Activated T-cell treated with anti-CD3 and anti-CD28 coated beads for 48 hours (primary cell): ENCODE data around the gene CLMN.

ENCODE experiments used
- DNase-seq: peaks from one replicate; pipeline ENCODE4 v3.0.0-alpha.2; 2020; ENCODE audit warnings: low read depth

The CLMN gene

DNA sequence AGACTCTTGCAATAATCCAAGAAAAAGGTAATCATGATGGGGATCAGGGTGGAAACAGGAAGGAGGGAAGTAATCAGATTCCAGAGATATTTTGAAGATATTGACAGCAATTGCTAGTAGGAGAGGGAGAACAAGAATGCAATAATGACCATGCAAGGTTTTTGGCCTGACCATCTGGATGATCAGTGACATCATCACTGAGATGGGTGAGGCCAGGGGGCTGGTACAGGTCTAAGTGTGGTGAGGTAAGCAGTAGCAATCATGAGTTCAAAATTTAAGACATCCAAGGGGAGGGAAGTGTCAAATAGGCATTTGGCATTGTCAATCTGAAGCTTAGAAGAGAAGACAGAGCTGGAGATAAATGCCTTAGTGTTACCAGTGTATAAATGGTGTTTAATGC lies 24.8 kb upstream of the CLMN start:
- DNase-seq, result no peak

GRCh38 chr14:95341564-95341963 lies 21.9 kb upstream of the CLMN start:
- no peak for DNase-seq

- DNase-seq, result no peak
These were observed 21.4 kb upstream of the CLMN start for GRCh38 chr14:95341115-95341514.

GRCh38 chr14:95340201-95340697 lies 20.5 kb upstream of the CLMN start:
- DNase-seq, result no peak

- DNase-seq, result no peak
These were observed 19.7 kb upstream of the CLMN start for GRCh38 chr14:95339301-95339865.

DNA sequence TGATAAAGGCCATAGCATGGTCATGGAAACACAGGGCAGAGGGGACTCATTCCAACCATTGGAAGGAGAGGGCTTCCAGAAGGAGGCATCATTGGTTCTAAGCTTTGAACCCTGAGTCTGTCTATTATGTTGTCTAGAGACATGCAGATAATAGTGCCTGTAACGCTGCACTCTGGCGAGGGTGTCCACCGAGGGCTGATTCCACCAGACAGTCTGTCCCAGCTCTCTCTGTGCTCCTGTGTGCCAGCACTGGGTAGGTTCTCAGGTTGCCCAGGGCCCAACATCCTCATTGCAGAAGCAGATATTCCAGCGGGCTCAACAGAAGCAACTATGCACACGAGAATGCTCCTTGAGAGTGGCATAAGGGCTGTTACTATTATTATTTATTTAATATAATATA lies 18.7 kb upstream of the CLMN start:
- DNase-seq, result no peak

DNA sequence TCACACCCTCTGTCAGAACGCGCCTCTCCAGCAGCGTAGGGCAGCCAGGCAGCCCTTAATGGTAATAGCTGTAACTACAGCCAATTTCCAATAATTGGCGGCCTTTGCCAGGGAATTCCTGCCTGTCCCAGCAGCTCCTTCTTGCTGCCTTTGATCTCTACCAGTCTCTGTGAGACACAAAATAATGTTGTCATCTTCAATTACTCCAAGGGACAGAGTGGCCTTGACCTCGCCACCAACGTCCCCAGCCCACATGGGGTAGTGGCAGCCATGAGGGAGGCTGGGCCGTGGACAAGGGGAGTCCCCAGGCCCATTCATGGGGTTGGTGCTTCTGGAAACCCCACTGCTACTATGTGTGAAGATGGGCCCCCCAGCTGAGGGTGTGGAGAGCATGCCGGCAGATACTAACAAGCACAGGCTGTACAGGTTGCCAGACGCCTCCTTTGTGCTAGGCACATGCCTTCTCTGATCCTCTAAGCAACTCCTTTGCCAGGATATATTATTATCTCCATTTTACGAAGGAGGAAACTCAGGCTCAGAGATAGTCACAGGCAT lies 17.4 kb upstream of the CLMN start:
- DNase-seq, result no peak

GRCh38 chr14:95336192-95336760 lies 16.6 kb upstream of the CLMN start:
- no peak for DNase-seq

- DNase-seq, result no peak
These were observed 15.4 kb upstream of the CLMN start for GRCh38 chr14:95335071-95335470.

DNA sequence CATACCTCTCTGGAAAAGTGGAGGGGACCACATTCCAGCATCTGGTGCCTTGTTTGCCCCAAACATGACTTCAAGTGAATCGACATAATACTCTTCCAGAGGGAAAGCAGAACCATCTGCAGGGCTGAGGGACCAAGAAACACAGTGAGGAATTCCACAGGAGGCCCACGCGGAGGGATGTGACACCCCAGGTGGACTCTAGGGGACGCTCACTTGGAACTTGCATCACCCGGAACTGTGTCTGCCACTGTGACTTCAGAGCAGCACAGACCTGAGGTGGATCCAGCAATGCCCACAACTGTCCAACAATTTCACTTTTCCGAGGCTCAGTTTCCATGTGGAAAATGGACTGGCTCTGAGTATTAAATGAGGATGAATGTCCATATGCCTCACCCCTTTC lies 14.3 kb upstream of the CLMN start:
- DNase-seq, result no peak

- DNase-seq, result no peak
These were observed 12.9 kb upstream of the CLMN start for GRCh38 chr14:95332641-95333040.

DNA sequence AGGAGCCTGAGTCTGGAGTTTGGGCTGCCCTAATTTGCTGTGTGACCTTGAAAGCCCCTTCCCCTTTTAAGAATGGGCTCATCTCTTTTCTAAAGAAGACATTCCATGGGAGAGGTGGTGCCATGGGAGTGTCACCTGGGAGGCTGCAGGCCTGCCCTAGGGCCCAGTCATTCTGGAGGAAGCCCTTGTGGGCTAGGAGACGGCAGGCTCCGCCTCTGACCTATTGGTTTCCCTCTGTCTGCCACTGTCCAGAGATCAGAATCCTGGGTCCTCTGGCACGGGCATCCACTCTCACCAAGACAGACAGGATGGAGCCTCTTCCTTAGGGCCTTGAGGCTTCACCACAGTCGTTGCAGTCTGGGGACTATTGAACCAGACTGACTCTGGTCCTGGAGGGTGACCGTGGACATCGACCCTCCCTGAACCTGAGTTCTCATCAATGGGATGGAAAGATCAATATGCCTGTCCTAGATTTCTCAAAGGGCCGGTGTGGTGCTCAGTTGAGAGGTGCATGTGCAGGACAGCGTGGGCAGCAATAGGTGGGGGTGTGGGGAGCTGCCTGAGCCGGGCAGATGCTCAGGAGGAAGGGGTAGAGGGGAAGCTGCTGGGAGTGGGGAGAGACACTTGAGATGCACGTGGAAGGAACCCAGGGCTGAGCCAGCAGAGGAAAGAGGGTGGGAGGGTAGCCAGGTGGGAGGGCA lies 12.2 kb upstream of the CLMN start:
- DNase-seq, result no peak

GRCh38 chr14:95330591-95331370 lies 11.1 kb upstream of the CLMN start:
- DNase-seq, result no peak

DNA sequence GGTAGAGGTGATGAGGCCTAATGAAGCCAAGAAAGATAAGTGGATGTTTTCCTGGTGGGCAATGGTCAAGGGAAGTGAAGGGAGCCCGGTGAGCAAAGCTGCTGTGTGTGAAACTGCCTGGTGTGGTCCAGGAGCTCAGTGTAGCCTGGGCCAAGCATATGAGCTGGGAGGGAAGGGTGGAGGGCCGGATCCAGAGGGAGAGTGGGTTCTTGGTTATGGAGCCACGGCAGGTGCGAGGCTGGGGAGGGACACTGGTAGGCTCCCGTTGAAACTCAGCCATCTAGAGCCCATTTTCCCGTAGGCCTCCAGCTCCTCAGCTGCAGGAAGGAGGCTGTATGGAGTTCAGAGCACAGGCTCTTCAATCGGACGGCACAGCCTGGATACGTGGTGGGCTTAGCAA lies 10.2 kb upstream of the CLMN start:
- no peak for DNase-seq

- no peak for DNase-seq
These were observed 9.2 kb upstream of the CLMN start for GRCh38 chr14:95328729-95329503.

- no peak for DNase-seq
These were observed 8.1 kb upstream of the CLMN start for GRCh38 chr14:95327558-95328374.

DNA sequence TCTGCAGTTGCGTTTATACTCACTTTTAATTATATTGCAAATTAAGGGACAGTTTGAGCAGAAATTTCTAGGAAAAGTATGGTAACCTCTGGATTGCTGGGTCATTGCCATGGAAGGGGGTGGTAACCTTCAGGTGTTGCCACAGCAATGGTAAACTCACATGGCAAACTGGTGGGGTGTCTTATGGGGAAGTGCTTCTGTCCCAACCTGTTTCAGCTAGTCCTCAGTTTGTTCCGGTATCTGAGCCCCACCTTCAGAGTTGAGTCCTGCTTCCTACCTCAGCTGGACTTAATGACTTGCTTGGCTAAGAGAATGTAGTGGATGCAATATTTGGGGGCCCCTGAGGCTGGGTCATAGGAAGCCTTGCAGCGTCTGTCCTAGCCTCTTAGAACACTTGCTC lies 7.3 kb upstream of the CLMN start:
- no peak for DNase-seq

GRCh38 chr14:95323917-95324316 lies 4.2 kb upstream of the CLMN start:
- DNase-seq, result no peak

DNA sequence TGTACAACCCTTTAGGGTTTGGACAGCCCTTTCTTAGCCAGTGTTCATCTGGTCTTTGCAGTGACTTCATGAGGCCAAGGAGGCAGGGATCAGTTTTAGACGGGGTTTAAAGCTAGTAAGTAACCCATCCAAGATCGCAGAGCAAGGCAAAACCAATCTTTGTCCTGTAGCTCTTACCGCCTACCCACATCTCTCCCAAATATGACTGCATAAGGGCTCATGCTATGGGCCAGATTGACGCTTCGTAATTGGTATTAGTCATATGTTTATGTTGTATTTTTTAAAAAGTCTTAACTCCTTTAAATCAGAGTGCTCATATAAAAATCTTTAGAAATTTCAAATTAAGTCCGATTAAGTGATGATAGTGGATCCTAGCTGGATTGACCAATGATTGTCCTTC lies 3.7 kb upstream of the CLMN start:
- no peak for DNase-seq

DNA sequence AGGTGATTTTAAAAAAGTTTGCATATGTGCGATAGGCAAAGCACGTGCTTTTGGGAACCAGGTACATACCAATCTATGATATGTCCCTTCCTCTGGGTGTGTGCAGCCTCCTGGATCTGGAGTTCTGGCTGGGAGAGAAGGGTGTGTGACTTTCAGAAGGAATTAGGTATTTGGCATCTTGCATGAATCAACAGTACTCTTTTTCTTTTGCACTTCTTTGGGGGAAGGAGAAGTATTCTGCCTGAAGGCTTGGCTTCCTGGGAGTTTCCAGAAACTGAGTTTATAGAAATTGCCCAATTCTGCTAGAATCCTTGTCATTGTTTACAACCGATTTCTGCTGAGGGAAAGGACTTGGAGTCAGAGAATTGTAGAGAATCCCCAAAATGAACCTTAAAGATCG lies 2.9 kb upstream of the CLMN start:
- DNase-seq, result no peak
